SIG-M5 treated with dmso at 0.1 percent for 504 hours (cell line): Measurements from ENCODE around the gene ZNF106.

ENCODE experiments used
- DNase-seq: peaks from one replicate; lab custom pipeline; 2025; ENCODE audit not compliant: unreplicated experiment; lab: John Stamatoyannopoulos, UW

ZNF106 gene

GRCh38 chr15:42482701-42483100 lies 8.2 kb downstream of the ZNF106 start:
- no peak for DNase-seq

DNA sequence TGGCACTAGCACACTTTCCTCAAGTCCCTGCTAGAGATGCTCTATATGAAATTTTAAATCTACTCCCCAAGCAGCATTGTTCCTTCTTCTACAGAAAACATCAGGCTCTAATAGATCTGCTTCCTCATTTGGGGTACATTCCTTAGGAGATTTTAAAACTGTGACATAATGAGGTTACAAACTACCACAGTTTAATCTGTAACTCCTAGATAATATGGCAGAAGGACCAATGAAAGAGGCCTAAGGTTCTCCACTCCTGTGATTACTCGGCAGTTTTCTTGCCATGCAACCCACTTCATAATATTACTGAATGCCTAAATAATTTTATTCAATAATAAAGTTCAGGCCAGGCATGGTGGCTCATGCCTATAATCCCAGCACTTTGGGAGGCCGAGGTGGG lies 16.1 kb downstream of the ZNF106 start:
- DNase-seq = peak; percentile 14

DNA sequence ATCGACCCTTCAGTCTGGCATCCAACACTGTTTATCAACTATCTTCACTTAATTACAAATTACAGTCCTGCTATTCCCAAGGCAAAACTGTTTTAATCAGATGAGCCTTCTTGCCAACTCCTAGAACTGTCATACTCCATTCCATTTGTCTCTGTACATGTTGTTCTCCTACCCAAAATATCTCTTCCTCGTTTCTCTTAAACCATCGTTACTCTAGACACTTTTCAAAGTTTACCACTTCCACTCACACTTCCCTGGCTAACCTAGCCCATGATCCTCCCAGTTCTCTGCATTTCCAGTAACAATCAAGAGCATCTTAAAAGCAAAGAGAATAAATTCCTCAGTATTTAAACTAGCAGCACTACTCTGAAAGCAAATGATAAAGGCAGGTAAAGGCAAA lies 19.9 kb downstream of the ZNF106 start:
- no peak for DNase-seq

DNA sequence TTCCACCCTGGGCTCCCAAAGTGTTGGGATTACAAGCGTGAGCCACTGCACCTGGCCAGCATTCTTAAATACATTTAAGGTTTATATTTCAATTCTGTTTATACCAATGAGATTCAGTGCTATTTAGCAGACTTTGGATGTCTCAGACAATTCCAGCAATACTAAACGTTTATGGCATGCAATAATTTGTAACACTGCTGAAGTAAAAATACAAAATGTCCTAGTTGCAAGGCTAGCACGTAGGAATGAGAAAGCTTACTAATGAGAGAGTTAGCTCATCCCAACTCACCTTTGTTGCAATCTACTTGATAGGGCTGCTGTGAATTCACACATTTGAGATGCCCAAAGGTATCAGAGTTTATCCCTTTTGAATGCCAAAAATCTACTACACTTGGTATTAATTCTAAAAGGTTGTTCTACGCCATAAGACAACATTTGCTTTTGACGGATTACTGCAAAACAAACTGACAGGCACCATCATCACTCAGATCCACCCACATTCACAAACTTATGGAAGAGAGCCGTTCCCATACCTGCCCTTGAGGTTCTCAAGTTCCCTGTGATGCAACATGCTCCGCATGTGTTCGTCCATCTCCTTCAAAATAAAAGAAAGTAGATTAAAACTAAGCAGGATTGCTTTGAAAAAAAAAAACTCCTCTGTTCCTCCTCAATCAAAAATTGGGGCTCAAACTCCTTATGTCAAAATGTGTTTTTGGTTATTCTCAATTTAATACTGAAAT lies 25.3 kb downstream of the ZNF106 start:
- DNase-seq = no peak

DNA sequence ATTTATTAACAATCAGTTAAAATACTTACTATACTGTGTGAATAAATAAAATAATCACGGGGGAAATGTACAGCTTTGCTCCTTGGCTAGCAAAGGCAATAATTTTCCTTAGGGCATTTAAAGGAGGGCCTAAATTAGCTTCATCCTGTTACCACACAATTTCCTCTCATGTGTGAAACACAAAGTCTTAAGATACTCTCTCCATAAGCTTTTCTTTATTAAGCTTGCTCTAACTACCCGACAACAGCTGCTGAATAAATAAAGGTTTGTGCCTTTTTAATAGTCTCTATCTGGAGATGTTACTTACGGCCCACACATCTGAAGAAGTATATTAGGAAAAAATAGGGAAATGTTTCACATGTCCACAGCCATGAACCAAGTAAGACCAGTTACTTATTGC lies 29.7 kb downstream of the ZNF106 start:
- DNase-seq = no peak

DNA sequence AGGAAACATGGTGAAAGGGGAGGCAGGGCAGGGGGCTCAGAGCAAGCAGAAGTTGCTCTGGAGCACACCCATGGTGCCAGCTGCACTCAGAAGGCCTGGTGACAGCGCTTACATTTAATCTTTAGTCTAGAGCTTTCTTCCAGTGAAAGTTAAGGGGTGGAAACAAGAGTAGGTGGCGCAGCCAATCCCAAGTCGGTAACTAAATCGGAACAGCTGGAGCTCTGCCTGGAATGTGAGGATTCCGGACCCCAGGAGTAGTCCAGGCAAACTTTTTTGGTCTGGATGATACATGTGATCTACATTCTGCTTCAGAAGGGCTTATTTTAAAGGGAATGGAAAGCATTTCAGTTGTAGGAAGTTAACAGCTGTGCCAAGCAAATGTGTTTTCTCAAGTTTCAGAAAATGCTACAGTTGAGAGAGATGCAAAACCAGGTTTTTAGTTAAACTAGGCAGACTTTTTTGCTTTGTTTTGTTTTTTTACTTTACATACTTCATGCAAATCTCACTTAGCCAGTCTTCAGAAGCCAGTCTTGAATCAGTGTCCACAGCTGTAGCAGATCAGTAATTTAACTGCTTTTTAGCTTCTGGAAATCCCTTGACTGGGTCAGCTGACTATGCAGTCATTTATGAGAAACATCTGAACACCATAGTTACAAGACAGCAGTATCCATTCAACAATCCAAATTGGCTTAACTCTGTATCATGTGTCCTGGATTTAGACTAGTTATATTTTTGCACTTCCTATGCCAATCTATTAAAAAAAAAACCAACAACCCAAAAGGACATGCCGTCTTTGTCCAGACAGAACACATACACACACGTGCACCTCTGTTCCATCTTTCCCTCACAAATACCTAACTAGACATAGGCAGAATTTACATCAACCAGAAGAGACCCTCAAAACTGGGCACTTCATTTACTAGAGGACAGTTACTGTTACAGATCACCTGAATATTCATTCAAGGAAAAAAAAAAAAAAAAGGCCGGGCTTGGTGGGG lies 33.2 kb downstream of the ZNF106 start:
- DNase-seq = no peak

- DNase-seq = no peak
Observed at GRCh38 chr15:42456971-42457370, 34.0 kb downstream of the ZNF106 start.

DNA sequence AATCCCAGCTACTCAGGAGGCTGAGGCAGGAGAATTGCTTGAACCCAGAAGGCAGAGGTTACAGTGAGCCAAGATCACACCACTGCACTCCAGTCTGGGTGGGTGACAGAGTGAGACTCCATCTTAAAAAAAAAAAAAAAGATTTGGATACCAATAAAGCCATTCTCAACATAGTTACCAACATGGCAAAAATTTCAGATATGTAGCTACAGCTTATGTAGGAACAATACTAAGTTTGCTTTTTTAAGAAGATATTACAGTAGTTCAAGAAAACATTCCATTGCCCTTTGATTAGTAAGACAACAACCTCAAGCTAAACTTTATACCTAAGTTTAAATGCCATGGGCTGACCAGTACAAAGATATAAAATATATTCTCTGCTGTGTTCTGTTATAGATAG lies 34.4 kb downstream of the ZNF106 start:
- DNase-seq = no peak

DNA sequence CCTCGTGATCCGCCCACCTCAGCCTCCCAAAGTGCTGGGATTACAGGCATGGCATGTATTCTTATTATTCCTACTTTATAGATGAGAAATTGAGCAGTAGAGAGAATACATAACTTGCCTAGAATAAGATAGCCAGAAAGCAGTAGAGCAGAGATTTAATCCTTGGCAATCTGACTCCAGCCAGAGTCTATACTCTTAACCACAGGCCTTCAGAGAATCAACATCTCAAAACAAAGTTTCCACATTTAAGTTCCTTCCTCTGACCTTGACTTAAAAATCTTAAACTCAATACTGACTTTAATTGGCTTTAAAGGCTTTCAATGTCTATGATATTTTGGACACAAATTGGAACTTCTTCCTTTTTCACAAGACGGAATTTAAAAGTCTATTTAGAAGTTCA lies 37.1 kb downstream of the ZNF106 start:
- no peak for DNase-seq

GRCh38 chr15:42450425-42450790 lies 40.5 kb downstream of the ZNF106 start:
- no peak for DNase-seq

GRCh38 chr15:42449770-42450424 lies 41.0 kb downstream of the ZNF106 start:
- no peak for DNase-seq

- DNase-seq = no peak
Observed at GRCh38 chr15:42448281-42448680, 42.7 kb downstream of the ZNF106 start.

DNA sequence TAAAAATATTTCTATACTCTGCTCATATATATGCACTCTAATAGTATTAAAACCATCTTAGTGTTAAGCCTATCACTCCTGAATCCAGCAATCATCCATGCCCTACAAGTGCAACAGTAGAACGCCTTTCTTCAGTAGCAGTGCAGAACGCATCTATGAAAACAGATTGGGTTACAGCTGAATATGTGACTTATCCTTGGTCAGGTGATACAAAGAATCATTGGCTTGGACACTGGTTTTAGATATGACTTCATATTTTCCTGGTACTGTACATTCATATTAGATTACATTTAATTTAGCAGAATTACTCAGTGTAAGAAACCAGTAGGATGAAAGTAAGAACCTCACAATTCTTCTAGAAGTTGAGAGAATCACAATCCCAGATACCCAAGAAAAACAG lies 43.3 kb downstream of the ZNF106 start:
- DNase-seq = no peak

DNA sequence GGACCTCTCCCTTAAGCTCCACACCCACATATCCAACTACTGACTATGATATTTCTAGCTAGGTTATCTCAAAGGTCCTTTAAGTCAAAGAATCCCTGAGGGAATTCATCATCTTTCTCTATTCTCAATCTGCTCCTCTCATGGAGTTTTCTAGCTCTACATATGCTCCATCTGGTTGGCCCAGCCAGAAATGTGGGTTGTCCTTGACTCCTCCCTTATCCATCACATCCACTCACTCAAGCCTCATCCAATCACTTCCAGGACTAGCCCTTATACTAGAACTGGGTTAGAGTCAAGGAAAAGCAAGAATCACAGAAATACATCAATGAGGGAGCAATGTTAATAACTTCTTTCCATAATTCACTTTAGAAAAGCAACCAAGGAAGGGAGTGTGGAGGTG lies 45.4 kb downstream of the ZNF106 start:
- DNase-seq = no peak

GRCh38 chr15:42444415-42445063 lies 46.4 kb downstream of the ZNF106 start:
- no peak for DNase-seq

GRCh38 chr15:42427429-42428223 lies 63.3 kb downstream of the ZNF106 start:
- DNase-seq = no peak

- no peak for DNase-seq
Observed at GRCh38 chr15:42421376-42421775, 69.6 kb downstream of the ZNF106 start.

GRCh38 chr15:42419369-42419768 lies 71.6 kb downstream of the ZNF106 start:
- no peak for DNase-seq

DNA sequence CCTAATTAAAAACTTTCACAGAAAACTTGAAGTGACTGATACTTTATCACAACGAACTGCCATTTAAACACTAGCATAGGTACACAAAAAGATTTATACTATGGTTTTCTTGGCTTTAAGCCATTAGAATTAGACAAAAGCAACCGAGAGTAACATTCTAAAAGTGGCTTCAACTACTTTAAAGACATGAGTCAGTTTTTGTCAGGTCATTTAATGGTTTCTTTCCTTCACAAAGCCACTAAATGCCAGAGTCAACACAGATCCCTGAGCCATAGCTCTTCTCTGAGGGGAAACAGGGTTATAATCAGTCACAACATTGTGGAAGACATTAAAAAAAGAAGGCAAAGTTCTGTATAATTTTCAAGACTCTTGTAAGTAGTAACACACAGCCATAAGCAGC lies 77.0 kb downstream of the ZNF106 start:
- no peak for DNase-seq

DNA sequence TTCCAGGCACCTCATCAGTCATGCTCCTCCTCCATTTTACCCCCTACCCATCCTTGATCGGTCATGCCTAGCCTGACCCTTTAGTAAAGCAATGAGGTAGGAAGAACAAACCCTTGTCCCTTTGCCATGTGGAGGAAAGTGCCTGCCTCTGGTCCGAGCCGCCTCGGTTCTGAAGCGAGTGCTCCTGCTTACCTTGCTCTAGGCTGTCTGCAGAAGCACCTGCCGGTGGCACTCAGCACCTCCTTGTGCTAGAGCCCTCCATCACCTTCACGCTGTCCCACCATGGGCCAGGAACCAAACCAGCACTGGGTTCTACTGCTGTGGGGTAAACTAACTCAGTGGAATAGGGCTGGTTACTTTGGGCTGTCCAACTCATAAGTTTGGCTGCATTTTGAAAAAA lies 79.1 kb downstream of the ZNF106 start:
- DNase-seq = no peak
